ENCODE results near the gene CFL1. TPM values are rescaled to one million over a fixed set of nuclear protein-coding genes. Genes with fewer than 3 reads are reported as not detected.

CFL1 gene
- total RNA-seq, 1 donor from 2014 or later: 589 TPM

- Histone ChIP-seq H3K4me3 (no peak overlapping the region), H3K4me1 (peaks cover 26% of the 10 kb centered on the region), H3K27me3 (no peaks in the 10 kb centered on the region), H3K27ac (no peak overlapping the region), H3K36me3 (peaks cover 0 to 59% of the 10 kb centered on the region in 2 donors), H3K9me3 (no peaks in the 10 kb centered on the region)
- intact Hi-C loops (cut with DNase I): no loop called here
- TF ChIP-seq POLR2A (IDR thresholded peaks at IDR 0.05) (no peak), POLR2AphosphoS5 (IDR thresholded peaks at IDR 0.05; ENCODE audit: insufficient read depth in 1 of 2, low read depth in 1 of 2) (no peak)
- TF ChIP-seq, protein P1, sequence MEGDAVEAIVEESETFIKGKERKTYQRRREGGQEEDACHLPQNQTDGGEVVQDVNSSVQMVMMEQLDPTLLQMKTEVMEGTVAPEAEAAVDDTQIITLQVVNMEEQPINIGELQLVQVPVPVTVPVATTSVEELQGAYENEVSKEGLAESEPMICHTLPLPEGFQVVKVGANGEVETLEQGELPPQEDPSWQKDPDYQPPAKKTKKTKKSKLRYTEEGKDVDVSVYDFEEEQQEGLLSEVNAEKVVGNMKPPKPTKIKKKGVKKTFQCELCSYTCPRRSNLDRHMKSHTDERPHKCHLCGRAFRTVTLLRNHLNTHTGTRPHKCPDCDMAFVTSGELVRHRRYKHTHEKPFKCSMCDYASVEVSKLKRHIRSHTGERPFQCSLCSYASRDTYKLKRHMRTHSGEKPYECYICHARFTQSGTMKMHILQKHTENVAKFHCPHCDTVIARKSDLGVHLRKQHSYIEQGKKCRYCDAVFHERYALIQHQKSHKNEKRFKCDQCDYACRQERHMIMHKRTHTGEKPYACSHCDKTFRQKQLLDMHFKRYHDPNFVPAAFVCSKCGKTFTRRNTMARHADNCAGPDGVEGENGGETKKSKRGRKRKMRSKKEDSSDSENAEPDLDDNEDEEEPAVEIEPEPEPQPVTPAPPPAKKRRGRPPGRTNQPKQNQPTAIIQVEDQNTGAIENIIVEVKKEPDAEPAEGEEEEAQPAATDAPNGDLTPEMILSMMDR (IDR thresholded peaks at IDR 0.05): no peak
- DNase-seq (ENCODE audit: extremely low spot score in 2 of 2): no peak
Observed at GRCh38 chr11:65865550-65866172, 7.7 kb upstream of the CFL1 start.

- H3K27ac ChIP-seq: no peak overlapping the region
Observed at GRCh38 chr11:65864706-65865471, 6.9 kb upstream of the CFL1 start.

GRCh38 chr11:65863889-65864705 lies 6.1 kb upstream of the CFL1 start:
- peaks cover 0 to 59% of the 10 kb centered on the region in 2 donors for H3K36me3 ChIP-seq
- H3K27ac ChIP-seq: no peak overlapping the region
- no peaks in the 10 kb centered on the region for H3K27me3 ChIP-seq
- TF ChIP-seq POLR2A (IDR thresholded peaks at IDR 0.05) (no peak), POLR2AphosphoS5 (IDR thresholded peaks at IDR 0.05; ENCODE audit: insufficient read depth in 1 of 2, low read depth in 1 of 2) (no peak)
- TF ChIP-seq, protein P1 (IDR thresholded peaks at IDR 0.05): no peak
- no peak overlapping the region for H3K4me3 ChIP-seq
- intact Hi-C loops (cut with DNase I): no loop called here
- H3K4me1 ChIP-seq: peaks cover 27% of the 10 kb centered on the region
- DNase-seq (ENCODE audit: extremely low spot score in 2 of 2): no peak
- no peaks in the 10 kb centered on the region for H3K9me3 ChIP-seq

More at GRCh38 chr11:65864706-65865471, 6.9 kb upstream of the CFL1 start:
- Histone ChIP-seq H3K9me3 (no peaks in the 10 kb centered on the region), H3K36me3 (peaks cover 0 to 59% of the 10 kb centered on the region in 2 donors), H3K27me3 (no peaks in the 10 kb centered on the region), H3K4me3 (no peak overlapping the region), H3K4me1 (peaks cover 22% of the 10 kb centered on the region)
- TF ChIP-seq, protein P1 (IDR thresholded peaks at IDR 0.05): no peak
- TF ChIP-seq POLR2A (IDR thresholded peaks at IDR 0.05): no peak
- no peak for TF ChIP-seq POLR2AphosphoS5 (IDR thresholded peaks at IDR 0.05; ENCODE audit: insufficient read depth in 1 of 2, low read depth in 1 of 2)
- intact Hi-C loops (cut with DNase I): no loop called here
- no peak for DNase-seq (ENCODE audit: extremely low spot score in 2 of 2)

DNA sequence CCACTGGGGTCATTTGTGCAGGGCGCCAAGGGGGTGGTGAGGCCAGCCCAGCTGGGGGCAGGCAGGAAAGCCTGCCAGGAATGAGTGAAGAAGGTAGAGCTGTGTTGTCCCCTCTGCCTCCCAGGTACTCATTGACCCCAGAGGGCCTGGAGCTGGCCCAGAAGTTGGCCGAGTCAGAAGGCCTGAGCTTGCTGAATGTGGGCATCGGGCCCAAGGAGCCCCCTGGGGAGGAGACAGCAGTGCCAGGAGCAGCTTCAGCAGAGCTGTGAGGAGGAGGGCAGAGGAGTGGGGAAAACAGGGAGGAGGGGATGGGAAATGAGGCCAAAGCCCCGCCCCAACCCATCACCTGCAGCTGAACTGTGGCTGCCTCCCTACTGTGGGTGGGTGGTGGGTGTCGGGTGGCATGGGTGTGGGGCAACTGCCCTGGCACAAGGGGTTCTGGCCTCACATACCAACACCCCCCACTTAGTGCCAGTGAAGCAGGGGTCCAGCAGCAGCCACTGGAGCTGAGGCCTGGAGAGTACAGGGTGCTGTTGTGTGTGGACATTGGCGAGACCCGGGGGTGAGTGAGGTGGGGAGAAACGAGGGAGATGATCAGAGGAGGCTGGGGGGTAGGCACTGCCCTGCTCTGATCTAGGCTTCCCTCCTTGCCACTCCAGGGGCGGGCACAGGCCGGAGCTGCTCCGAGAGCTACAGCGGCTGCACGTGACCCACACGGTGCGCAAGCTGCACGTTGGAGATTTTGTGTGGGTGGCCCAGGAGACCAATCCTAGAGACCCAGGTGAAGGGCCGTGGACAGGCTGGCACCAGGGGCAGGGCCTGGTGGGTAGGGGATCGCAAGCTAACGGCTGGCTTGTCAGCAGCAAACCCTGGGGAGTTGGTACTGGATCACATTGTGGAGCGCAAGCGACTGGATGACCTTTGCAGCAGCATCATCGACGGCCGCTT lies 5.2 kb upstream of the CFL1 start:
- peaks cover 34% of the 10 kb centered on the region for H3K4me1 ChIP-seq
- DNase-seq (ENCODE audit: extremely low spot score in 2 of 2): no peak

More for the DNA sequence above, 5.2 kb upstream of the CFL1 start:
- Histone ChIP-seq H3K9me3 (no peaks in the 10 kb centered on the region), H3K36me3 (peaks cover 0 to 57% of the 10 kb centered on the region in 2 donors), H3K27ac (no peak overlapping the region), H3K27me3 (no peaks in the 10 kb centered on the region), H3K4me3 (no peak overlapping the region)
- intact Hi-C loops (cut with DNase I): no loop called here
- TF ChIP-seq POLR2AphosphoS5 (IDR thresholded peaks at IDR 0.05; ENCODE audit: insufficient read depth in 1 of 2, low read depth in 1 of 2): no peak
- TF ChIP-seq, protein P1 (IDR thresholded peaks at IDR 0.05): no peak
- no peak for TF ChIP-seq POLR2A (IDR thresholded peaks at IDR 0.05)

All from vagina (tissue), 2 donors.